NOMO-1 treated with dmso at 0.1 percent for 144 hours (cell line): ENCODE measurements around the gene LMBR1.
"Not testable (repeated sequence)": the region's sequence is repeated elsewhere in the genome, so short reads cannot be mapped to it uniquely, and the experiment has no call there.

ENCODE experiments used
- DNase-seq: peaks from one replicate; lab custom pipeline; 2025; ENCODE audit not compliant: unreplicated experiment; lab: John Stamatoyannopoulos, UW

The LMBR1 gene

GRCh38 chr7:156803656-156804055 is 89.3 kb downstream of the LMBR1 start:
- not testable (repeated sequence) for DNase-seq

GRCh38 chr7:156802214-156802613 is 90.8 kb downstream of the LMBR1 start:
- no peak for DNase-seq

GRCh38 chr7:156795415-156795814 is 97.6 kb downstream of the LMBR1 start:
- no peak for DNase-seq

GRCh38 chr7:156793334-156793733 is 99.6 kb downstream of the LMBR1 start:
- no peak for DNase-seq

GRCh38 chr7:156792611-156793010 is 100.4 kb downstream of the LMBR1 start:
- DNase-seq: no peak

- DNase-seq: no peak
These were observed 101.7 kb downstream of the LMBR1 start for GRCh38 chr7:156791241-156791640.

GRCh38 chr7:156790264-156790663 is 102.7 kb downstream of the LMBR1 start:
- no peak for DNase-seq

- DNase-seq: no peak
These were observed 106.9 kb downstream of the LMBR1 start for GRCh38 chr7:156785998-156786543.

GRCh38 chr7:156783864-156784263 is 109.1 kb downstream of the LMBR1 start:
- no peak for DNase-seq

GRCh38 chr7:156781972-156782371 is 111.0 kb downstream of the LMBR1 start:
- no peak for DNase-seq

- peak; percentile 2 for DNase-seq
These were observed 112.1 kb downstream of the LMBR1 start for GRCh38 chr7:156780724-156781455.

GRCh38 chr7:156778668-156779067 is 114.3 kb downstream of the LMBR1 start:
- no peak for DNase-seq

GRCh38 chr7:156778201-156778600 is 114.8 kb downstream of the LMBR1 start:
- DNase-seq: no peak

GRCh38 chr7:156777364-156778069 is 115.5 kb downstream of the LMBR1 start:
- DNase-seq: no peak

- DNase-seq: no peak
These were observed 116.5 kb downstream of the LMBR1 start for GRCh38 chr7:156776527-156776926.

- no peak for DNase-seq
These were observed 119.0 kb downstream of the LMBR1 start for GRCh38 chr7:156773966-156774365.

GRCh38 chr7:156772725-156773124 is 120.3 kb downstream of the LMBR1 start:
- DNase-seq: no peak

GRCh38 chr7:156768698-156769472 is 124.1 kb downstream of the LMBR1 start:
- DNase-seq: no peak

GRCh38 chr7:156766666-156767065 is 126.3 kb downstream of the LMBR1 start:
- DNase-seq: no peak

- no peak for DNase-seq
These were observed 126.9 kb downstream of the LMBR1 start for GRCh38 chr7:156765901-156766656.

- no peak for DNase-seq
These were observed 128.2 kb downstream of the LMBR1 start for GRCh38 chr7:156764766-156765165.
